Neural crest cell (in vitro differentiated cells): ENCODE measurements around the gene SASH1. TPM values are rescaled to one million over a fixed set of nuclear protein-coding genes. Genes with fewer than 3 reads are reported as not detected.

Experiments used
- DNase-seq: peaks from one replicate; pipeline ENCODE4 v3.0.0; 2021; ENCODE audit warnings: low read depth, mixed read lengths, low spot score
- H3K27ac Mint-ChIP-seq: one replicate; pipeline ENCODE4 v1.8.0; 2021; ENCODE audit warnings: mild to moderate bottlenecking, mixed read lengths; ENCODE audit not compliant: unreplicated experiment
- H3K27me3 Mint-ChIP-seq: 2 replicates; pipeline ENCODE4 v1.8.0; 2021; ENCODE audit warnings: low read depth, mild to moderate bottlenecking, mixed read lengths
- H3K36me3 Mint-ChIP-seq: 2 replicates; pipeline ENCODE4 v1.8.0; 2021; ENCODE audit warnings: low read depth, mild to moderate bottlenecking, mixed read lengths
- H3K4me1 Mint-ChIP-seq: 2 replicates; pipeline ENCODE4 v1.8.0; 2021; ENCODE audit warnings: mixed read lengths
- H3K4me3 Mint-ChIP-seq: one replicate; pipeline ENCODE4 v1.8.0; 2021; ENCODE audit warnings: mild to moderate bottlenecking, mixed read lengths
- H3K9me3 Mint-ChIP-seq: 2 replicates; pipeline ENCODE4 v1.8.0; 2021; ENCODE audit warnings: mixed read lengths
- CTCF ChIP-seq: fragments of 200-600 bp; sonication (generic); conservative IDR thresholded peaks from 2 replicates; pipeline ENCODE4 v1.5.0; 2021; ENCODE audit warnings: antibody characterized with exemption, mild to moderate bottlenecking
- total RNA-seq: library from RNA; stranded (reverse); gene quantifications from 2 replicates; pipeline ENCODE4 v1.2.1, GENCODE V29; 2021

SASH1 gene
- total RNA-seq, 1 donor from 2014 or later = 90.0 TPM

GRCh38 chr6:148406579-148407371 is 64.1 kb downstream of the SASH1 start:
- Mint-ChIP-seq H3K4me1 (peaks cover 15% of the 10 kb centered on the region), H3K27ac (peak overlapping the region; percentile 44), H3K27me3 (no peaks in the 10 kb centered on the region), H3K9me3 (no peaks in the 10 kb centered on the region), H3K36me3 (peaks cover 5% of the 10 kb centered on the region), H3K4me3 (no peak overlapping the region)
- DNase-seq = no peak
- TF ChIP-seq CTCF = no peak

DNA sequence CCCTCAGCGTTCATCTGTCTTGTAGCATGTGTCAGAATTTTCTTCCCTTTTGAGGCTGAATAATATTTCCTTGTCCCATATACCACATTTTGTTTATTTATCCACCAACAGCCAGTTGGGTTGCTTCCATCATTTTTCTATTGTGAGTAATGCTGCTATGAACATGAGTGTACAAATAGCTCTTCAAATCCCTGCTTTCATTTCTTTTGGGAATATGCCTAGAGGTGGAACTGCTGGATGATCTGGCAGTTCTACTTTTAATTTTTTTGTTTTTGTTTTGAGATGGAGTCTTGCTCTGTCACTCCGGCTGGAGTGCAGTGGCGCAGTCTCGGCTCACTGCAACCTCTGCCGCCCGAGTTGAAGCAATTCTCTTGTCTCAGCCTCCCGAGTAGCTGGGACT is 64.7 kb downstream of the SASH1 start:
- no peak for DNase-seq
- H3K36me3 Mint-ChIP-seq = peaks cover 2% of the 10 kb centered on the region
- H3K27me3 Mint-ChIP-seq = no peaks in the 10 kb centered on the region
- peak overlapping the region; percentile 44 for H3K27ac Mint-ChIP-seq
- no peak overlapping the region for H3K4me3 Mint-ChIP-seq
- H3K4me1 Mint-ChIP-seq = peaks cover 10% of the 10 kb centered on the region
- no peak for TF ChIP-seq CTCF
- H3K9me3 Mint-ChIP-seq = no peaks in the 10 kb centered on the region

DNA sequence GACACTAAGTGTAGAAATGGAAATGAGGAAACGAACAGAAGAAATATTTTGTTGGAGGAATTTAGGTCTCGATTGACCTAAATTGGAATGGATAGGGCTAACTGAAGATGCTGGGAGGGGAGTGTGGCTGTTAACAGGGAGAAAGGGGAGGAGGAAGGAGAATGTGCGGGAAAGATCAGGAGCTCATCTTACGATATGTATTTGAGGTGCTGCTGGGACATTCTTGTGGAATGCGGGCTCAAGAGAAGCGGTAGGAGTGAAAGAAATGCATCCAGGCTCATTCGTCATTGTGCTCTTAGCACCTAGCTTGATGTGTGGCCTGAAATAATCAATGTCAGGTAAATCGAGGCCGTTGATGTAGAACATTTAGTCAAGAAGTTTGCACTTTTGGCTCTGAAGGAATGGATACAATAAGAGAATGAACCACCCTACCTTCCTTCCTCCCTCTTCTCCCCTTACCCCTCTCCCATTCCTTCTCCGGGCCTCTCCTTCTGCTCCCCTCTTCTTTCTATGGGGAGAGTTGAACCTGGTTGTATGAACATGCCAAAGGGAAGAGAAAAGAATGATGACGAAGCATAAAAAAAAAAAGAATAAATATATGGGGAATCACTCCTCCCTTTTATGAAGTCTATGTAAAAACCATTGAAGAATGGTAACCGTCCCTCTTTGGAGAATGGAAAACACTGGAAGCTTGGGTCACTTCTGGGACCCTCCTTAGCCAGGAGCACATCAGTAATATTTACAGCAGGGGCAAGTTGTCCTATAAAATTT is 70.9 kb downstream of the SASH1 start:
- no peak for DNase-seq
- Mint-ChIP-seq H3K4me3 (no peak overlapping the region), H3K9me3 (no peaks in the 10 kb centered on the region), H3K4me1 (peaks cover 23% of the 10 kb centered on the region), H3K27me3 (no peaks in the 10 kb centered on the region), H3K36me3 (peaks cover 12% of the 10 kb centered on the region), H3K27ac (no peak overlapping the region)
- TF ChIP-seq CTCF = no peak

GRCh38 chr6:148414092-148414489 is 71.5 kb downstream of the SASH1 start:
- Mint-ChIP-seq H3K9me3 (no peaks in the 10 kb centered on the region), H3K27ac (no peak overlapping the region), H3K4me3 (no peak overlapping the region), H3K36me3 (peaks cover 10% of the 10 kb centered on the region), H3K27me3 (no peaks in the 10 kb centered on the region), H3K4me1 (peaks cover 23% of the 10 kb centered on the region)
- no peak for DNase-seq
- TF ChIP-seq CTCF = no peak

DNA sequence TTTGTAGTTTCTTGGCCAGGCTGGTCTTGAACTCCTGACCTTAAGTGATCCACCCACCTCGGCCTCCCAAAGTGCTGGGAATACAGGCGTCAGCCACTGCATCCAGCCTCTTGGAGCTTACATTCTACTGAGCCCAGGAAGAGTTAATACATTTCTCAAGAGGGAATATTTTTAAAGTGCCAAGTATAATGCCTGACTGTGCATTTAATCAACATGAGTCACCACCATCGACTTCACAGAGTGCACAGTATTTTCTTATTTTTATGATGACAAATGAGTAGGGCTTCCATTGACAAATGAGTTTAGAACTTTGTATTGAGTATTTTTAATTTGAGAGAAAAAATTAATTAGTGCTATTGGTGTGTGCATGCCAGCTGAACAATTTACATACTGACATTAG is 72.2 kb downstream of the SASH1 start:
- Mint-ChIP-seq H3K36me3 (peaks cover 10% of the 10 kb centered on the region), H3K27ac (no peak overlapping the region), H3K4me3 (no peak overlapping the region), H3K27me3 (no peaks in the 10 kb centered on the region), H3K9me3 (no peaks in the 10 kb centered on the region), H3K4me1 (peaks cover 29% of the 10 kb centered on the region)
- no peak for DNase-seq
- TF ChIP-seq CTCF = no peak
